HL-60/S4 treated with retinoic acid at 250 ng/mL for 4 days and 3 days (cell line): Measurements from ENCODE around the gene DAD1.

Experiments
- in situ Hi-C: fragments of 300-500 bp; cut with MboI; formaldehyde crosslinking; loops from 2 replicates; pipeline ENCODE4 v1.7.0; 2022; ENCODE audit warnings: low sequenced_read_pairs

DAD1 gene

GRCh38 chr14:22540811-22541360 lies 48.1 kb downstream of the DAD1 start:
- in situ Hi-C loops: no loop called here

GRCh38 chr14:22540293-22540692 lies 48.7 kb downstream of the DAD1 start:
- in situ Hi-C loops: no loop called here

GRCh38 chr14:22539831-22540230 lies 49.2 kb downstream of the DAD1 start:
- in situ Hi-C loops: no loop called here

- in situ Hi-C loops: no loop called here
Observed at GRCh38 chr14:22538671-22539228, 50.3 kb downstream of the DAD1 start.

GRCh38 chr14:22537436-22538310 lies 51.4 kb downstream of the DAD1 start:
- in situ Hi-C loops: no loop called here

GRCh38 chr14:22536853-22537338 lies 52.1 kb downstream of the DAD1 start:
- in situ Hi-C loops: no loop called here

- in situ Hi-C loops: no loop called here
Observed at GRCh38 chr14:22535916-22536315, 53.1 kb downstream of the DAD1 start.

GRCh38 chr14:22535126-22535525 lies 53.9 kb downstream of the DAD1 start:
- in situ Hi-C loops: no loop called here

- in situ Hi-C loops: no loop called here
Observed at GRCh38 chr14:22534547-22534946, 54.5 kb downstream of the DAD1 start.

GRCh38 chr14:22533739-22534359 lies 55.2 kb downstream of the DAD1 start:
- in situ Hi-C loops: no loop called here

GRCh38 chr14:22533057-22533704 lies 55.8 kb downstream of the DAD1 start:
- in situ Hi-C loops: no loop called here

GRCh38 chr14:22532345-22533056 lies 56.5 kb downstream of the DAD1 start:
- in situ Hi-C loops: no loop called here

- in situ Hi-C loops: no loop called here
Observed at GRCh38 chr14:22531451-22532344, 57.3 kb downstream of the DAD1 start.

GRCh38 chr14:22530127-22530526 lies 58.9 kb downstream of the DAD1 start:
- in situ Hi-C loops: no loop called here

GRCh38 chr14:22526744-22527143 lies 62.3 kb downstream of the DAD1 start:
- in situ Hi-C loops: no loop called here

GRCh38 chr14:22526218-22526617 lies 62.8 kb downstream of the DAD1 start:
- in situ Hi-C loops: no loop called here

- in situ Hi-C loops: no loop called here
Observed at GRCh38 chr14:22524784-22525161, 64.3 kb downstream of the DAD1 start.

- in situ Hi-C loops: no loop called here
Observed at GRCh38 chr14:22524115-22524783, 64.8 kb downstream of the DAD1 start.

GRCh38 chr14:22523283-22523682 lies 65.7 kb downstream of the DAD1 start:
- in situ Hi-C loops: no loop called here
